Fibroblast of lung (primary cell): Measurements from ENCODE around the gene FIZ1.

Experiments used
- CTCF ChIP-seq, 2 donors: IDR thresholded peaks in 1 of 2; conservative IDR thresholded peaks in 1 of 2; 1 replicate in 1 of 2; 2 replicates in 1 of 2; pipeline ENCODE4 v1.5.1; 2011 to 2012; ENCODE audit warnings: low read length in 2 of 2, control low read depth in 1 of 2, inconsistent platforms in 1 of 2, low read depth in 1 of 2, mild to moderate bottlenecking in 1 of 2
- EZH2 ChIP-seq: IDR thresholded peaks from 2 replicates; pipeline ENCODE4 v1.5.1; 2012; ENCODE audit warnings: low read length, control low read depth, mild to moderate bottlenecking; ENCODE audit errors: missing control alignments

DNA sequence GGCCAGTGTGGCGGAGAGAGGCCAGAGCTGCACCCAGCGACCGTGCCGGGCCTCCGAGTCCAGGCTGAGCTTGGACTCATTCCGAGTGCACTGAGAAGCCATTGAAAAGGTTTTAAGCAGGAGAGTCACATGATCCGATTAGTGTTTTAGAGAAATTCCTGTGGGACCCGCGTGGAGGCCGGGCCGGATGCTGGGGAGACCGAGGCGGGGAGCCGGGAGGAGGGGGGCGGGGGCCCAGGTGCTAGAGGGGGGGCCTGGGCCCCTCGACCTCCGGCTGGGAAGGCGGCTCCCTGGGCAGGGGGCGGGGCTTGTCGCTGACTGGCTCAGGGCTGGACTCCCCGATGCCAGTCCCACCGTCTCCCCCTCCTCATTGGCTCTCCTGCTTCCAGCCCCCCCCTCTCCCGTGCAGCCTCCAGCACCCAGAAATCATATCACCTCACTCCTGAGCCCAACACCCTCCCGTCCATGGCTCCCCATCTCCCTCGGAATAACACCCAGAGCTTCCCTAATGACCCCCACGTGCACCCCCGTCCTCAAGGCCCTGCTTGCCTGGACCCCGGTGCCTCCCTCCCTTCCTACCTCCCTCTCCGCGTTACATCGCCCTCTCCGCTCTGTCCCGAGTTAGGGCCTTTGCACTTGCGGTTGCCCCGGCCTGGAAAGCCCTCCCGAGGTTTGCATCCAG lies 13.5 kb downstream of the FIZ1 start:
- TF ChIP-seq CTCF (conservative IDR thresholded peaks at IDR 0.05 in 1 of 2, IDR thresholded peaks at IDR 0.05 in 1 of 2; ENCODE audit: low read depth in 1 of 2, low read length in 2 of 2) (no peak), EZH2 (no peak)
